ENCODE measurements around the gene VGF.
"Not testable (repeated sequence)": the region's sequence is repeated elsewhere in the genome, so short reads cannot be mapped to it uniquely, and the experiment has no call there.

Gene VGF

DNA sequence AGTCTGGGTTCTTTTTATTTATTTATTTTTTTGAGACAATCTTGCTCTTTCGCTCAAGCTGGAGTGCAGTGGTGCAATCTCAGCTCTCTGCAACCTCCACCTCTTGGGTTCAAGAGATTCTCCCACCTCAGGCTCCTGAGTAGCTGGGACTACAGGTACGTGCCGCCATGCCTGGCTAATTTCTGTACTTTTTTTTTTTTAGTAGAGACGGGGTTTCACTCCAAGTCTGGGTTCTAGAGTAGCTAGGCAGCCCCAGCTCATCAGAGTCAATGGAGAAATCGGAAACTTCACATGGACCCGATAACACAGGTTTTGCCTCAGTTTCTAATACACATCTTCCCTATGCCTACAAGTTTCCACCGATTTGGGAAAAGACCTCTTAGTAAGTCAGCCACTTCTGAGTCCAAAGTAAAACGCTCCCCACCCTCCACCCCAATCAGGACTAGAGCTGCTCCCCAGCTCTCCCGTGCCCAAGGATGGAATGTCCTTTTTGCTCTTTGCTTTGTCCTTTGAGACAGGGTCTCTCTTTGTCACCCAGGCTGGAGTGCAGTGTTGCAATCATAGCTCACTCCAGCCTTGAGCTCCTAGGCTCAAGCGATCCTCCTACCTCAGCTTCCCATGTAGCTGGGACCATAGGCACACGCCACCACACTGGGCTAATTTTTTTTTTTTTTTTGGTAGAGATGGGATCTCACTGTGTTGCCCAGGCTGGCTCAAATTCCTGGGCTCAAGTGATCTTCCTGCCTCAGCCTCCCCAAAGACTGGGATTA, 42.3 kb downstream of the VGF start:
- TF ChIP-seq ZFX (IDR thresholded peaks at IDR 0.05) = no peak
- TF ChIP-seq, protein P1, sequence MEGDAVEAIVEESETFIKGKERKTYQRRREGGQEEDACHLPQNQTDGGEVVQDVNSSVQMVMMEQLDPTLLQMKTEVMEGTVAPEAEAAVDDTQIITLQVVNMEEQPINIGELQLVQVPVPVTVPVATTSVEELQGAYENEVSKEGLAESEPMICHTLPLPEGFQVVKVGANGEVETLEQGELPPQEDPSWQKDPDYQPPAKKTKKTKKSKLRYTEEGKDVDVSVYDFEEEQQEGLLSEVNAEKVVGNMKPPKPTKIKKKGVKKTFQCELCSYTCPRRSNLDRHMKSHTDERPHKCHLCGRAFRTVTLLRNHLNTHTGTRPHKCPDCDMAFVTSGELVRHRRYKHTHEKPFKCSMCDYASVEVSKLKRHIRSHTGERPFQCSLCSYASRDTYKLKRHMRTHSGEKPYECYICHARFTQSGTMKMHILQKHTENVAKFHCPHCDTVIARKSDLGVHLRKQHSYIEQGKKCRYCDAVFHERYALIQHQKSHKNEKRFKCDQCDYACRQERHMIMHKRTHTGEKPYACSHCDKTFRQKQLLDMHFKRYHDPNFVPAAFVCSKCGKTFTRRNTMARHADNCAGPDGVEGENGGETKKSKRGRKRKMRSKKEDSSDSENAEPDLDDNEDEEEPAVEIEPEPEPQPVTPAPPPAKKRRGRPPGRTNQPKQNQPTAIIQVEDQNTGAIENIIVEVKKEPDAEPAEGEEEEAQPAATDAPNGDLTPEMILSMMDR (conservative IDR thresholded peaks at IDR 0.05) = no peak
- H3K27ac ChIP-seq = no peak overlapping the region

DNA sequence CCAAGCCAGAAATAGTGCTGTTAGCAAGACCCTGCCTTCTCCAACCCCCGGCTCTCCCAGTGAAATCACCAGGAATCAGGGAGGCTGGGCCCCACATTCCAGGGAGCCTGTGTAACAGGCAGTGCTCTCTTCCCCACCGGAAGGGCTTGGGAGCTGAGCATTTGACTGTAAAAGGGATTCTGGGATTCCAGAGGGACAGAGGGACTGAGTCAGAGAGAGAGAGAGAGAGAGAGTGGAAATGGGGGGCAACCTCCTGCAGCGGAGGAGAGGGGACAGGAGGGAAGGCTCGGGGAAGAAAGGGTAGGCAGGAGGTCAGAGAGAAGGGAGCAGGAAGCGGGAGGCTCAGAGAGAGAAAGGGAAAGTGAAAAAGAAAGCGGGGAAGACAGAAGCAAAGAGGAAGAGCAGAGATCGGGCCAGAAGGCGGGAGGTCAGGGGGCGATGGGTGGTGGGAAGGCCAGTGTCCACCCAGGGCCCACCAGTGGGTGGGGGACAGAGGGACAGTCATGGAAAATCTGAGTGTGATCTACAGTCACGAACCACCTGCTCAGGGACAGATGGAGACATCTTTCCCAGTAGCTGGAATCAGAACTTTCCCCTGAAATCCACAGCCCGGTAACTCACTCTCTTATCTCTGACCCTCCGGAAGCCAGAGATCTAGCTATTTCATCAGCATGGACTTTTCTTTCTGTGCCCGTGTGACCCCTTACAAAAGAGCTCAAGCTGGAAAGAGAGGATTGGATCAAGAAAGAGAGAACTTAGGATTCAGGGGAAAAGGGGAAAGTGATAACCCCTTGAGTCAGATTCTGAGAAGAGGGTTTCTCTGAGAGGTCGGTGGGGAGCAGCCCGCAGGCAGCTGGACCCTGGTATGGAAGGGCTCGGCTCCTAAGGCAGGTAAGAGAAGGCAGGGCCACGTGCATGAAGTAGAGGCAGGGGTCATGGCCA, 43.1 kb downstream of the VGF start:
- H3K27ac ChIP-seq = no peak overlapping the region
- TF ChIP-seq, protein P1 (conservative IDR thresholded peaks at IDR 0.05) = no peak
- no peak for TF ChIP-seq ZFX (IDR thresholded peaks at IDR 0.05)

DNA sequence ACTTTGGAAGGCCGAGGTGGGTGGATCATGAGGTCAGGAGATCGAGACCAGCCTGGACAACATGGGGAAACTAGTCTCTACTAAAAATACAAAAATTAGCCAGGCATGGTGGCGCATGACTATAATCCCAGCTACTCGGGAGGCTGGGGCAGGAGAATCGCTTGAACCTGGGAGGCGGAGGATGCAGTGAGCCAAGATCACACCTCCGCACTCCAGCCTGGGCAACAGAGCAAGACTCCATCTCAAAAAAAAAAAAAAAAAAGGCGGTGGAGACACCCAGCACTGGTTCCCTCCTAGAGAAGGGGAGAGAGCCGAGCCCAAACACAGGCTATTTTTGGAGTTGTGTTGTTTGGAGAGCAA, 43.8 kb downstream of the VGF start:
- H3K27ac ChIP-seq = not testable (repeated sequence)

DNA sequence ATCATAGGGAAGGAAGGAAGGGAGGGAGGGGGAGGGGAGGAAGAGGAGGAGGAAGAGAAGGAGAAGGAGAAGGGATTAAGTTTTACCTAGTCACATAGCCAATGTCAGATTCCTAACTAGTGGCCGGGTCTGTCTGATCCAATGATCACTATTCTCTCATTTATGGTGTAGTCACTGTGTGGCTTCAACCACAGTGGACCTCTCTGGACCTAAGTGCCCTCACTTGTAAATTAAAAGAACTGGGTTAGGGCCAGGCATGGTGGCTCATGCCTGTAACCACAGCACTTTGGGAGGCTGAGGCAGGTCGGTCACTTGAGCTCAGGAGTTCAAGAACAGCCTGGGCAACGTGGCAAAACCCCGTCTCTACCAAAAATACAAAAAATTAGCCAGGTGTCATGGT, 45.1 kb downstream of the VGF start:
- TF ChIP-seq ZFX (IDR thresholded peaks at IDR 0.05) = no peak
- TF ChIP-seq, protein P1 (conservative IDR thresholded peaks at IDR 0.05) = no peak
- H3K27ac ChIP-seq = no peak overlapping the region

DNA sequence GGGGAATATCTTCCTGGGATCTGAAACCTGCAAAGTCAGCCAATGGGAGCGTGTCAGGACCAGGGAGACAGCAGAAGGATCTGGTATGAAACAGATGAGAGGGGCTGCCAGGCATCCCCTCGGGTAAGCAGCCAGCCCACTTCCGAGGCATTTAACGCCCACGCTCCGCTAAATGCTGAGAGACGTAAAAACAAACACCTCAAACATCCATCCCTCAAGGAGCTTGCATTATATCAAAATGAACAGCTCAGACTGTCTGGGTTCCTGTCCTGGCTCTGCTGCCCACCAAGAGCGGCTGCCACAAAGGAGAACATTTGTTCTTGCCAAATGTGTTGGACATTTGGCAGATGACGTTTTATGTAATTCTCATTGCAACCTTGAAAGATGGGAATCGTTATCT, 45.5 kb downstream of the VGF start:
- TF ChIP-seq, protein P1 (conservative IDR thresholded peaks at IDR 0.05) = no peak
- TF ChIP-seq ZFX (IDR thresholded peaks at IDR 0.05) = no peak
- no peak overlapping the region for H3K27ac ChIP-seq

DNA sequence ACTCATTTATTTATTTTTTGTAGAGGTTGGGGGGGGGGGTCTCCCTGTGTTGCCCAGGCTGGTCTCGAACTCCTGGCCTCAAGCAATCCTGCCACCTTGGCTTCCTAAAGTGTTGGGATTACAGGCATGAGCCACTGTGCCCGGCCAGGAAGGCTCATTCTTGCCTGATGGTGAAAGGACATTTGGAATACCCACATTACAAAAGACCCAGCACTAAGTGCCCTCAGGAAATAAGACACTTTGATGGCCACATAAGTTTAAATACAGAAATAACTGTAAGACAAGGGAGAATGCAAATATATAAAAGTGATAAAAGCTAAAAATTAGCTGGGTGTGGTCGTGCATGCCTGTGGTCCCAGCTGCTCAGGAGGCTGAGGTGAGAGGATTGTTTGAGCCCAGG, 46.5 kb downstream of the VGF start:
- H3K27ac ChIP-seq = no peak overlapping the region
- TF ChIP-seq, protein P1 (conservative IDR thresholded peaks at IDR 0.05) = no peak
- no peak for TF ChIP-seq ZFX (IDR thresholded peaks at IDR 0.05)

DNA sequence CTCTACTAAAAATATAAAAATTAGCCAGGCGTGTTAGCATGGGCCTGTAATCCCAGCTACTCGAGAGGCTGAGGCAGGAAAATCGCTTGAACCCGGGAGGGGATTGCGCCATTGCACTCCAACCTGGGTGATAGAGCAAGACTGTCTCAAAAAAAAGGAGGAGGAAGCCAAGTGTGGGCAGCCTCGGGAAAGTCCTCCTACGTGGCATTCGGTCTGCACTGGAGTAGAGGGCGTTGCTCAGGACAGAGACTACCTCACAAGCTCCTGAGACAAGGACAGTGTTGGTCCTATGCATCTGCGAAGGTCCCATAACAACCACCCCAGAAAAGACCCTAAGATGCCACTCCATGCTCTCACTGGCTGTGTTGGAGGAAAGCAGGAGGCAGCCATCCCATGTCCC, 48.5 kb downstream of the VGF start:
- TF ChIP-seq ZFX (IDR thresholded peaks at IDR 0.05) = no peak
- TF ChIP-seq, protein P1 (conservative IDR thresholded peaks at IDR 0.05) = no peak
- H3K27ac ChIP-seq = no peak overlapping the region

All from C4-2B (cell line).